ENCODE measurements around the gene ST6GALNAC1. TPM values are rescaled to one million over a fixed set of nuclear protein-coding genes. Genes with fewer than 3 reads are reported as not detected.

ST6GALNAC1 gene
- total RNA-seq, 1 experiment from 2014 or later, result not detected

GRCh38 chr17:76659928-76660655, 16.5 kb upstream of the ST6GALNAC1 start:
- POLR2A ChIA-PET (ENCODE audit: low non-redundant PET), result no interaction called here
- no peaks in the 10 kb centered on the region for H3K27me3 ChIP-seq (replicated peaks; ENCODE audit: insufficient read depth, low read depth, low read length, poor library complexity)
- intact Hi-C loops (cut with micrococcal nuclease; ENCODE audit: unreplicated experiment), result no loop called here
- DNase-seq (ENCODE audit: low spot score), result no peak
- BruUV-seq (replicated peaks), result no TSS peak
- TF ChIP-seq CTCF (conservative IDR thresholded peaks at IDR 0.05; ENCODE audit: low read depth, low read length) (no peak), EZH2 (IDR thresholded peaks at IDR 0.05; ENCODE audit: borderline replicate concordance, low read depth, low read length, poor library complexity, severe bottlenecking) (no peak)
- peak overlapping the region; percentile 37 for H3K27ac ChIP-seq (ENCODE audit: low read depth, low read length, poor library complexity, severe bottlenecking)
- CTCF ChIA-PET, result no interaction called here
- H3K4me3 ChIP-seq (ENCODE audit: low read depth, low read length, poor library complexity, severe bottlenecking), result no peak overlapping the region
- no peaks in the 10 kb centered on the region for H3K36me3 ChIP-seq (ENCODE audit: insufficient read depth, low read length, poor library complexity, severe bottlenecking)
- H3K4me1 ChIP-seq (ENCODE audit: insufficient read depth, low read length, poor library complexity, severe bottlenecking), result peaks cover 8% of the 10 kb centered on the region
- no peaks in the 10 kb centered on the region for H3K9me3 ChIP-seq (ENCODE audit: low read depth, low read length, poor library complexity, severe bottlenecking)

GRCh38 chr17:76658242-76658662, 14.7 kb upstream of the ST6GALNAC1 start:
- no peaks in the 10 kb centered on the region for H3K9me3 ChIP-seq (ENCODE audit: low read depth, low read length, poor library complexity, severe bottlenecking)
- H3K4me1 ChIP-seq (ENCODE audit: insufficient read depth, low read length, poor library complexity, severe bottlenecking), result peaks cover 8% of the 10 kb centered on the region
- POLR2A ChIA-PET (ENCODE audit: low non-redundant PET), result no interaction called here
- no peak overlapping the region for H3K4me3 ChIP-seq (ENCODE audit: low read depth, low read length, poor library complexity, severe bottlenecking)
- H3K36me3 ChIP-seq (ENCODE audit: insufficient read depth, low read length, poor library complexity, severe bottlenecking), result no peaks in the 10 kb centered on the region
- H3K27me3 ChIP-seq (replicated peaks; ENCODE audit: insufficient read depth, low read depth, low read length, poor library complexity), result no peaks in the 10 kb centered on the region
- DNase-seq (ENCODE audit: low spot score), result no peak
- intact Hi-C loops (cut with micrococcal nuclease; ENCODE audit: unreplicated experiment), result no loop called here
- CTCF ChIA-PET, result no interaction called here
- no peak overlapping the region for H3K27ac ChIP-seq (ENCODE audit: low read depth, low read length, poor library complexity, severe bottlenecking)
- no peak for TF ChIP-seq CTCF (conservative IDR thresholded peaks at IDR 0.05; ENCODE audit: low read depth, low read length)
- no peak for TF ChIP-seq EZH2 (IDR thresholded peaks at IDR 0.05; ENCODE audit: borderline replicate concordance, low read depth, low read length, poor library complexity, severe bottlenecking)
- BruUV-seq (replicated peaks), result no TSS peak

GRCh38 chr17:76657505-76658241, 14.1 kb upstream of the ST6GALNAC1 start:
- Histone ChIP-seq H3K4me1 (ENCODE audit: insufficient read depth, low read length, poor library complexity, severe bottlenecking) (peaks cover 8% of the 10 kb centered on the region), H3K9me3 (ENCODE audit: low read depth, low read length, poor library complexity, severe bottlenecking) (no peaks in the 10 kb centered on the region), H3K4me3 (ENCODE audit: low read depth, low read length, poor library complexity, severe bottlenecking) (no peak overlapping the region), H3K36me3 (ENCODE audit: insufficient read depth, low read length, poor library complexity, severe bottlenecking) (no peaks in the 10 kb centered on the region), H3K27ac (ENCODE audit: low read depth, low read length, poor library complexity, severe bottlenecking) (no peak overlapping the region), H3K27me3 (replicated peaks; ENCODE audit: insufficient read depth, low read depth, low read length, poor library complexity) (no peaks in the 10 kb centered on the region)
- intact Hi-C loops (cut with micrococcal nuclease; ENCODE audit: unreplicated experiment), result no loop called here
- no peak for DNase-seq (ENCODE audit: low spot score)
- TF ChIP-seq EZH2 (IDR thresholded peaks at IDR 0.05; ENCODE audit: borderline replicate concordance, low read depth, low read length, poor library complexity, severe bottlenecking) (no peak), CTCF (conservative IDR thresholded peaks at IDR 0.05; ENCODE audit: low read depth, low read length) (no peak)
- POLR2A ChIA-PET (ENCODE audit: low non-redundant PET), result no interaction called here
- BruUV-seq (replicated peaks), result no TSS peak
- CTCF ChIA-PET, result no interaction called here

Measured in A673 (cell line).